ENCODE data around the gene PAGR1. TPM values are rescaled to one million over a fixed set of nuclear protein-coding genes. Genes with fewer than 3 reads are reported as not detected.

The PAGR1 gene
- total and polyA plus RNA-seq, 2 of the 8 experiments (the other 6 are each of a cell fraction or from before 2014, with no cell fraction given), result 35.4 to 56.4 TPM

DNA sequence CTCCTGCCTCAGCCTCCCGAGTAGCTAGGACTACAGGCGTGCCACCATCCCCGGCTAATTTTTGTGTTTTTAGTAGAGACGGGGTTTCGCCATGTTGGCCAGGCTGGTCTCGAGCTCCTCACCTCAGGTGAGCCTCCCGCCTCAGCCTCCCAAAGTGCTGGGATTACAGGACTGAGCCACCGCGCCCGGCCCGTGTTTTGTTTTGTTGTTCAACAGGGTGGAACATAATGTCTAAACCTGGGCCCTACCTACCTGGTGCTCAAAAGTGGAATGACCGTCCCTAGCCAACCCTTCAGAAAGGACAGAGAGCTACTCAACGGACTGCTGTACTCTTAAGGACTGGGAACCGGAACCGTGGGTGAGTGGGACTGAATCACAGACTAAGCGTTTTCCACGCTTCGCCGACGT lies 26.2 kb upstream of the PAGR1 start (continued):
- TF ChIP-seq POLR2AphosphoS5 (IDR thresholded peaks at IDR 0.05; ENCODE audit: low read depth, low read length), result no peak
- no peak for TF ChIP-seq GABPA (IDR thresholded peaks at IDR 0.05; ENCODE audit: borderline replicate concordance, insufficient read depth, low read length)
- TF ChIP-seq POU5F1 (IDR thresholded peaks at IDR 0.05; ENCODE audit: low read depth, low read length), result no peak
- TF ChIP-seq BACH1 (IDR thresholded peaks at IDR 0.05; ENCODE audit: low read length), result no peak
- TF ChIP-seq EZH2 (IDR thresholded peaks at IDR 0.05; ENCODE audit: low read depth, low read length, severe bottlenecking), result no peak
- TF ChIP-seq SRF (IDR thresholded peaks at IDR 0.05; ENCODE audit: low read depth, low read length), result no peak
- no peak for TF ChIP-seq HDAC2 (IDR thresholded peaks at IDR 0.05; ENCODE audit: borderline replicate concordance in 1 of 2, low read depth in 2 of 2, low read length in 2 of 2)
- TF ChIP-seq CREB1 (IDR thresholded peaks at IDR 0.05), result no peak
- no peak for TF ChIP-seq JUN (IDR thresholded peaks at IDR 0.05; ENCODE audit: low read depth, low read length)
